Hepatocyte (in vitro differentiated cells): ENCODE measurements around the gene PWWP2B.

Experiments
- EZH2 ChIP-seq: fragments of 200-600 bp; sonication (generic); IDR thresholded peaks from 2 replicates; pipeline ENCODE4 v1.6.1; 2016; ENCODE audit warnings: antibody characterized with exemption, mild to moderate bottlenecking, borderline replicate concordance
- EZH2phosphoT487 ChIP-seq: fragments of 200-600 bp; sonication (generic); IDR thresholded peaks from one replicate; pipeline ENCODE4 v1.6.1; 2018; ENCODE audit warnings: antibody characterized with exemption, mild to moderate bottlenecking, low read depth, moderate library complexity; ENCODE audit not compliant: unreplicated experiment, severe bottlenecking
- TF ChIP-seq, protein P1 (sequence below): fragments of 200-600 bp; sonication (generic); IDR thresholded peaks from 2 replicates; pipeline ENCODE4 v1.5.1; 2016; ENCODE audit warnings: antibody characterized with exemption, mild to moderate bottlenecking; ENCODE audit not compliant: poor library complexity

DNA sequence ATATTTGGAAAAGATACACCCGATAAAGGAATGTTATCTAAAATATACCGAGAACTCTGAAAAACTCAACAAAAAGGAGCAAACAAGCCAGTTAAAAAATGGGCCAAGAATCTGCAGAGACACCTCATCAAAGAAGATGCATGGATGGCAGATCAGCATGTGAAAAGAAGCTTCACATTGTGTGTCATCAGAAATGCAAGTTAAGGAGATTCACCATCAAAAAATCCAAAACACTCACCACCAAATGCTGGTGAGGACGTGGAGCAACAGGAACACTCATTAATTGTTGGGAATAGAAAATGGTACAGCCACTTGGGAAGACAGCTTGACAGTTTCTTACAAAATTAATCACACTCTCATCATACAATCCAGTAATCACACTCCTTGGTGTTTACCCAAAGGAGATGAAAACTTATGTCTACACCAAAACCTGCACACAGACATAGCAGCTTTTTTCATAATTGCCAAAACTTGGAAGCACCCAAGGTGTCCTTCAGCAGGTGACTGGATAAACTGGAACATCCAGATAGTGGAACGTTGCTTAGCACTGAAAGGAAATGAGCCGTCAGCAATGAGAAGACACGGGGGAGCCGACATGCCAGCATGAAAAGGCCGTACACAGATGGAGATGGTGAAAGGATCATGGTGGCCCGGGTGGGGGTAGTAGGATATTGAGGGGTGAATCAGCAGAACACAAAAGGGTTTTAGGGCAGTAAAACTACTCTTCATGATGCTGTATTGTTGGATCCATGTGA, 27.9 kb upstream of the PWWP2B start:
- TF ChIP-seq, protein P1, sequence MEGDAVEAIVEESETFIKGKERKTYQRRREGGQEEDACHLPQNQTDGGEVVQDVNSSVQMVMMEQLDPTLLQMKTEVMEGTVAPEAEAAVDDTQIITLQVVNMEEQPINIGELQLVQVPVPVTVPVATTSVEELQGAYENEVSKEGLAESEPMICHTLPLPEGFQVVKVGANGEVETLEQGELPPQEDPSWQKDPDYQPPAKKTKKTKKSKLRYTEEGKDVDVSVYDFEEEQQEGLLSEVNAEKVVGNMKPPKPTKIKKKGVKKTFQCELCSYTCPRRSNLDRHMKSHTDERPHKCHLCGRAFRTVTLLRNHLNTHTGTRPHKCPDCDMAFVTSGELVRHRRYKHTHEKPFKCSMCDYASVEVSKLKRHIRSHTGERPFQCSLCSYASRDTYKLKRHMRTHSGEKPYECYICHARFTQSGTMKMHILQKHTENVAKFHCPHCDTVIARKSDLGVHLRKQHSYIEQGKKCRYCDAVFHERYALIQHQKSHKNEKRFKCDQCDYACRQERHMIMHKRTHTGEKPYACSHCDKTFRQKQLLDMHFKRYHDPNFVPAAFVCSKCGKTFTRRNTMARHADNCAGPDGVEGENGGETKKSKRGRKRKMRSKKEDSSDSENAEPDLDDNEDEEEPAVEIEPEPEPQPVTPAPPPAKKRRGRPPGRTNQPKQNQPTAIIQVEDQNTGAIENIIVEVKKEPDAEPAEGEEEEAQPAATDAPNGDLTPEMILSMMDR = no peak
- TF ChIP-seq EZH2phosphoT487 (no peak), EZH2 (no peak)
